Hematopoietic multipotent progenitor cell treated with erythropoietin and hydrocortisone succinate and interleukin-3 and kit ligand, for 6 days (in vitro differentiated cells): Measurements from ENCODE around the gene CDHR2.
"Not testable (repeated sequence)": the region's sequence is repeated elsewhere in the genome, so short reads cannot be mapped to it uniquely, and the experiment has no call there.

ENCODE experiments used
- DNase-seq: peaks from one replicate; pipeline ENCODE4 v3.0.0-alpha.2; 2015

The CDHR2 gene

DNA sequence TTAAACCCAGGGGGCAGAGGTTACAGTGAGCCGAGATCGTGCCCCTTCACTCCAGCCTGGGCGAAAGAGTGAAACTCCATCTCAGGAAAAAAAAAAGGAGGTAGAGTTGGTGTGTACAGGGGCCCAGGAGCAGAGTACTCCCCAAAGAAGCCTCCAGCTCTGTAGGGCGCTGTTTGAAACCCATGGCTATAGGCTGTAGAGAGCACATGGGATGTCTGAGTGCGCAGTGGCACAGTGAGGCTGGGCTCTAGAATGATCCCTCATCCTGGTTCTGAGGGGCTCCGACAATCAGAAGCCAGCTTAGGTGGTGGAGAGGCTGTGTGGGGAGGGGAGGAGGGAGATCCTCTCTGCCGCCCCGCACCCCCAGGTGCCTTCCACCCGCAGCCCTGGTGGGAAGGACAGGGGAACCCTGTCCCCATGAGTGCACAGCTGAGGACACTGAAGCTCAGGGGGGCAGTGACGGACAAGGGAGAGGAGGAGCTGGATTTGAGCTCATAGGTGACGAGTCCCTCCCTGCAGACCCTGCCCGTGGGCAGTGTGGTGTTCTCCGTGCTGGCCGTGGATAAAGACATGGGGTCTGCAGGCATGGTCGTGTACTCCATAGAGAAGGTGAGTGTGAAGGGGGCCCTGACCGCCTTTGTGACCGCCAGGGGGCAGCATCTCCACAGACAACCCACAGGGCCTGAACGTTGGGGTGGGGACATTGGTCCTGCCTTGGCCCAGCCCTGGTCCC lies 24.6 kb downstream of the CDHR2 start:
- DNase-seq, result peak; percentile 79

DNA sequence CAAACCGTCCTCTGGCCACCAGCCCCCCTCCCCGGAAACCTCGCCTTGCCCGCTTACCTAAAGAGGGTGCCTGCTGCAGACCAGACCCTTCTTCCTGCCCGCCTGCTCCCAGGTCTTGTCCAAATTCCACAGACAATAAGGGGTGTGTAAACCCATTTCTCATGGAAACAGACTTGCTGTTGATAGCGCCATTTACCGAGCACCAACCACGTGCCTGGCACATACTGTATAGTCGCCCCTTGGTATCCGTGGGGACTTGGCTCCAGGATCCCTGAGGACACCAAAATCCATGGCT lies 25.1 kb downstream of the CDHR2 start:
- no peak for DNase-seq

DNA sequence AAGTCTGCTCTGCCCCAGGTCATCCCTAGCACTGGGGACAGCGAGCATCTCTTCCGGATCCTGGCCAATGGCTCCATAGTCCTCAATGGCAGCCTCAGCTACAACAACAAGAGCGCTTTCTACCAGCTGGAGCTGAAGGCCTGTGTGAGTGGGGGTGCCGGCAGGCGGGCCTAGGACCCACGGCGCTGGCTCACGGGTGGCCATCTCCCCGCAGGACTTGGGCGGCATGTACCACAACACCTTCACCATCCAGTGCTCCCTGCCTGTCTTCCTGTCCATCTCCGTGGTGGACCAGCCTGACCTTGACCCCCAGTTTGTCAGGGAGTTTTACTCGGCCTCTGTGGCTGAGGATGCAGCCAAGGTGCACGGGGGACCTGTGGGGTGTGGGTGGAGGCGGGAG lies 25.9 kb downstream of the CDHR2 start:
- DNase-seq, result no peak

DNA sequence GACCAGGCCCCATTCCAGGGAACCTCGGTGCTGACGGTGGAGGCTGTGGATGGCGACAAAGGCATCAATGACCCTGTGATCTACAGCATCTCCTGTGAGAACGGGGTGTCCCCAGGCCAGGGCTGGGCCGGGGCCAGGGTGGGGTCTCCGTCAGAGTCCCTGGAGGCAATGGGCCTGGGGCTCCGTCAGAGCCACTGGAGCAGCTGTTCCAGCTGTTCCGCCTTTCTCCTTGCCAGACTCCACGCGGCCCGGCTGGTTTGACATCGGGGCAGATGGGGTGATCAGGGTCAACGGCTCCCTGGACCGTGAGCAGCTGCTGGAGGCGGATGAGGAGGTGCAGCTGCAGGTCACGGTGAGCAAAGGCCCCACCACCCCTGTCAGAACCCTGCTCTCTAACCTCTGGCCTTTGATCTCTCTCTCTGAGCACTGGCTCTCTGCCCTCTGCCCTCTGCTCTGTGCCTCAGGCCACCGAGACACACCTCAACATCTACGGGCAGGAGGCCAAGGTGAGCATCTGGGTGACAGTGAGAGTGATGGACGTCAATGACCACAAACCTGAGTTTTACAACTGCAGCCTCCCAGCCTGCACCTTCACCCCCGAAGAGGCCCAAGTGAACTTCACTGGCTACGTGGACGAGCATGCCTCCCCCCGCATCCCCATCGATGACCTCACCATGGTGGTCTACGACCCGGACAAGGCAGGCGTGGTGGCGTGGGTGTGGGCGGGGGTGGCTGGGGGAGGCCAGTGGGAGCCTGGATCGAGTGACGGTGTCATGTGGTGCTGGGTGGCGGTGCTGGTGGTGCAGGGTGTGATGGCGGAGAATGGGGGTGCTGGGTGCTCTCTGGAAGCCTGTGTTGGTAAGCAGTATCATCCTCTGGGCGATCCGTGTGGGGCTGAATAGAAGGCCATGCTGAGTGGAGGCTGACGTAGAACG lies 26.6 kb downstream of the CDHR2 start:
- DNase-seq, result no peak

GRCh38 chr5:176577312-176578176 lies 28.4 kb downstream of the CDHR2 start:
- DNase-seq, result no peak

DNA sequence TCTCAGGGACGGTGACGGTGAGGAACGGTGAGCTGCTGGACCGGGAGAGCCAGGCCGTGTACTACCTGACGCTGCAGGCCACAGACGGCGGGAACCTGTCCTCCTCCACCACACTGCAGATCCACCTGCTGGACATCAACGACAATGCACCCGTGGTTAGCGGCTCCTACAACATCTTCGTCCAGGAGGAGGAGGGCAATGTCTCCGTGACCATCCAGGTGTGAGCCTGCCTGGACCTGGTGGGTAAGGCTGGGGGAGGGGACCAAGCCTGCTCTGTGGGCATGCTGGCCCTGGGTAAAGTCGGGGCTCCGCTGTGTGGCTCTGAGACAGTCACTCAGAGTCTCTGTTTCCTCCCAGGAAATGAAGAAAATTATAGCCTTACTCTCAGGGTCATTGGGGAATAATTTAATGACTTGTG lies 29.3 kb downstream of the CDHR2 start:
- peak; percentile 59 for DNase-seq

DNA sequence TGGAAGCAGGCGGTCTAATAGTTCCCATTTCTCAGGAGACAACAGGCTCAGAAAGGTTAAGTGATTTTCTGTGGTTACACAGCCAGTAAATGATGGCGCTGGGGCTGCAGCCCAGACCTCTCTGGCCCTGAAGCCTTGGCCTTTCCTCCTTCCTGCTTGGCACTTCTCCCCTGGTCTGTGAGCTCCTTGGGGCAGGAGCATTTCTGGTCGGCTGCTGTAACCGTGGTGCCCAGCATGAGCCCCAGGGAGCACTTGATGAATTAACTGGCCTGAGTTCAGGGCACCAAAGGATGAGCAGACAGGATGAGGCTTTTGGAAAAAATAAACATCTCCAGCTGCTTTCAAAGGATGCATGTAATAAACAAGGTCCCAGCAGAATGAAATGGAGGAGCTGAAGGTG lies 30.2 kb downstream of the CDHR2 start:
- DNase-seq, result no peak

- DNase-seq, result no peak
These were observed 32.2 kb downstream of the CDHR2 start for GRCh38 chr5:176581361-176581760.

GRCh38 chr5:176583076-176583475 lies 33.9 kb downstream of the CDHR2 start:
- DNase-seq, result no peak

DNA sequence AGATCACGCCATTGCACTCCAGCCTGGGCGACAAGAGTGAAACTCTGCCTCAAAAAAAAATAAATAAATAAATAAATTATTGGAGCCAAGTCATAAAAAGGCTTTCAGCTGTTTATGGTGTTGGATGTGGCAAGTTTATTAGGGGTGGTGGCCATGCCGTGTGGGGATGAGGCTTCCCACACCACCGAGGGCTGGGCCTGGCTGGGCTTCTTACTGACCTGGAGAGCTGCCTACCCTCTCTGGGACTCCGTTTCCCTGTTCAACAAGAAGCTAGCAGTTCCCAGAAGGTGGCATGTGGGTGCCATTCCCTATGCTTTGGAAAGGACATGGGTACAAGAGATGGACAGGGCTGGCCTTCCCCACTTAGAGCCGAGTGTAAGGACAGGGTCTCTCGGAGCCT lies 38.3 kb downstream of the CDHR2 start:
- DNase-seq, result no peak

GRCh38 chr5:176588297-176588696 lies 39.2 kb downstream of the CDHR2 start:
- no peak for DNase-seq

GRCh38 chr5:176589039-176589769 lies 40.1 kb downstream of the CDHR2 start:
- no peak for DNase-seq

DNA sequence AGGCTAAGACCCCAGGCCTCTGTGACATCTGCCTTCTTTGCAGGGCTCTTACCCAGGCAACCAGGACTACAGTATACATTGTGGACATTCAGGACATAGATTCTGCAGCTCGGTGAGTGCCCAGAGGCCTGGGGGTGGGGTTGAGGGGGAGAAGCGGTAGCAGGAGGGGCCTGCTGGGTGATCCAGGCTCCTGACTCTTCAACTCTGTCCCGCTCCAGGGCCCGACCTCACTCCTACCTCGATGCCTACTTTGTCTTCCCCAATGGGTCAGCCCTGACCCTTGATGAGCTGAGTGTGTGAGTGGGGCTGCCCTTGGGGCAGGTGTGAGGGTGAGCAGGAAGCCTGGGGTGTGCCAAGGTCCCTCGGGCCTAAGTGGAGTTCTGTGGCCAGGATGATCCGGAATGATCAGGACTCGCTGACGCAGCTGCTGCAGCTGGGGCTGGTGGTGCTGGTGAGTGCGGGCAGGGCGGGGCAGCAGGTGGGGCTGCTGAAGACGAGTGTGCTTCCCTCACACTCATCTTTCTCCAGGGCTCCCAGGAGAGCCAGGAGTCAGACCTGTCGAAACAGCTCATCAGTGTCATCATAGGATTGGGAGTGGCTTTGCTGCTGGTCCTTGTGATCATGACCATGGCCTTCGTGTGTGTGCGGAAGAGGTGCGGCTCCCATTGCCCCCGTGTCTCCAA lies 41.0 kb downstream of the CDHR2 start:
- DNase-seq, result no peak

- DNase-seq, result not testable (repeated sequence)
These were observed 42.5 kb downstream of the CDHR2 start for GRCh38 chr5:176591667-176592066.

DNA sequence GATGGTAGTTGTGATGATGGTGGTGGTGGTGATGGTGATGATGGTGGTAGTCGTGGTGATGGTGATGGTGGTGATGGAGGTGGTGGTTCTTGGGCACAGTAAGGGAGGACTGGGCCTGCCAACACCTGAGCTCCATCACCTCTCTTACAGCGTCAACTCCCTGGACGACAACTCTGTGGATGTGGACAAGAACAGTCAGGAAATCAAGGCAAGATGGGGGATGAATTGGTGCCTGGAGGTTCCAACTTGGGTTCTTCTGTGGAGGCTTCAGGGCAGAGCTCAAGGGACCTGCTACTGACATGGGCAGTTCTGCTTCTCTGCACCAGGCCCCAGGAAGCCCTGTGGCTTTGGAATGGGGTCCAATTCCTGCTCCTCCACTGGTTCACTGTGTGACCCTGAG lies 43.4 kb downstream of the CDHR2 start:
- no peak for DNase-seq

- DNase-seq, result no peak
These were observed 44.2 kb downstream of the CDHR2 start for GRCh38 chr5:176593273-176593869.

DNA sequence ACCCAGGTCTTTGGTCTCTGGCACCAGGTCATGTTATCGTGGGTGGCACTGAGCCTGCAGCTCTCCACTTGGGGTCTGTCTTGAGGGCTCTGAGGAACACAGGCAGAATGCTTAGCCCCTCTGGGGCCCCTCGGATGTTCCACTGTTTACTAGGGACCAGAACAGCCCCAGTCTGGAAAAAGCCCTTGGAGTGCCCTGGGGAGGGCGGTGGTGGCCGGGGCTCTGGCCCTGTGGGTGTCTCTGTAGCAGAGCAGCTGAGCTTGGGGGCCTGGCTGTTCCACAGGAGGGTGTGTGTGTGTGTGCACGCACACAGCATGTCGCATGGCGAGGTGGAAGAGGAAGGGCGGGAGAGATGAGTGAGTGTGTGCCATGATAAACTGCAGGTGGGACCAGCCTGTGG lies 45.4 kb downstream of the CDHR2 start:
- DNase-seq, result no peak

GRCh38 chr5:176595386-176595943 lies 46.3 kb downstream of the CDHR2 start:
- no peak for DNase-seq

DNA sequence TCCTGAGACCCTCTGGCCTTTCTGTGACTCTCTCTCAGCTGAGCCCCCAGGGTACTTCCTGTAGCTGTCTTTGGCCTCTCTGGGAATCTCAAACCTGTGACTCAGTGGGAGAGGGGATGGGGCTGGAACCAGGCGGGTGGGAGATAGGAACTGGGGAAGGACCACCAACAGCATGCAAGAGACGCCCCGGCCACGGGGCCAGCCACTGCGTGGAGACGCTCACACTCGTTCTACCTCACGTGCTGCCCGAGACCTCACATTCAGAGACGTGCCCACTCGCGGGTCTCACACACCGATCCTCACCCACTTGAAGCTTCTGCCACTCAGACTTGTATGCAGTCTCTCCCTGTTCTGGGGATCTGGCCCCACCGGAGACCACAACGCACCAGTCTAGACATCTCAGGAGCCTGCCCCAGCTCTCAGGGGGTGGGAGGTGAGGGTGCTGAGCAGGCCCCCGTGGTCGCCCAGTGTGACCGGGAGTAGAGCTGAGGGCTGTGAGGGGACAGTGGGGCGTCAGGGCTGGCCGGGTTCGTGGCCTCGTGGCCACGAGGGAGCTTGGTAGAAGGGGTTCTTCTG lies 47.0 kb downstream of the CDHR2 start:
- DNase-seq, result no peak

DNA sequence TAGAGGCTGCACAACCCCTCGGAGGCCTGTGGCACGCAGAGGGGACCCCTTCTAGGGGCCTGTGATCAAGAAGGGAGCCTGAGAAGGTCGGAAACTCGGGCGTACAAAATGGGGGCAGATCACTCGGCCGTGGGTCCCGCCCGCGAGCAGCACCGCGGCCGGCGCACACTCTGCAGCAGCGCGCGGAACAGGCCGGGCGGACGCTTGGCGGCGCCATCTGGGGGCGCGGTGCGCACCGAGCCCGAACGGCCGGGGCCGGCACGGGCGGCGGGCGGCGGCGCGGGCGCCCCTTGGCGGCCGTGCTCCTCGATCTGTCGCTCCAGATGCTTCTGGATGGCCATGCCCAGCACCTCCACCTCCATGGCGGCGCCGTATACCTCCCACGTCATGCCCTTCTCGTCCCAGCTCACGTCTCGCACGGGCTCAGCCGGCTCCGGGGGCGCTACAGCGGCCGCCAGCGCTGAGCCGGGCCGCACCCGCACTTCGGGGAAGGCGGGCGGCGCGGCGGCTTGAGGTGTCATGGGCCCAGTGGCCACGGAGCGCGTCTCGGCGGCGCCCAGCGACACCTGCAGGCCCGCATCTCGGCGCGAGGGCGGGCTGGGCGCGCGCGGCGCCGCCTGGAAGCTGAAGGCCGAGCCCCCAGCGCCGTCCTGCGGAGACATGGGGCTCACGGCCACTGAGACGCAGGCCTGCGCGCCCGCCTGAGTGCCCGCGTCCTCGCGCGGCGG lies 47.7 kb downstream of the CDHR2 start:
- peak; percentile 76 for DNase-seq
